ENCODE data around the gene PRMT5.

GRCh38 chr14:22896760-22897159, 32.4 kb downstream of the PRMT5 start:
- TF ChIP-seq EP300 (IDR thresholded peaks at IDR 0.05) = no peak
- TF ChIP-seq CTCF (IDR thresholded peaks at IDR 0.05) = no peak

All from ovary (tissue), 3 donors.